Endothelial cell of umbilical vein (primary cell): ENCODE data around the gene KCNMA1. TPM values are rescaled to one million over a fixed set of nuclear protein-coding genes. Genes with fewer than 3 reads are reported as not detected.

Experiments used
- BruUV-seq: library from RNA; stranded (reverse); fragments of 400-500 nt; replicated peaks from 2 replicates; lab custom pipeline; 2021; lab: Mats Ljungman, UMichigan
- CTCF ChIA-PET: fragments of 300-600, 350-600 bp; sonication (Branson Sonifier 250); formaldehyde crosslinking; loops from one replicate; lab custom pipeline; 2021; ENCODE audit warnings: antibody characterized with exemption, inconsistent platforms; lab: Charles Lee
- POLR2A ChIA-PET: fragments of 300-600, 350-600 bp; sonication (Branson Sonifier 250); formaldehyde crosslinking; loops from one replicate; lab custom pipeline; 2021; ENCODE audit warnings: antibody characterized with exemption, inconsistent platforms; lab: Charles Lee
- DNase-seq: peaks from one replicate; pipeline ENCODE4 v3.0.0-alpha.2; 2011; ENCODE audit warnings: low read depth, low spot score
- FAIRE-seq: peaks from 2 replicates; lab custom pipeline; 2011; peaks lifted over from hg19 to GRCh38; lab: Jason Lieb, UNC
- H2AFZ ChIP-seq: 2 replicates; pipeline ENCODE4 v1.6.0; 2012; ENCODE audit warnings: low read depth, low read length, control low read depth, inconsistent platforms
- H3K27ac ChIP-seq: 2 replicates; pipeline ENCODE4 v1.5.1; 2011; ENCODE audit warnings: low read depth, mild to moderate bottlenecking, control low read depth, low read length, moderate library complexity; ENCODE audit not compliant: insufficient read depth
- H3K27me3 ChIP-seq, 2 experiments: 2 replicates each; pipeline versions ENCODE4 v1.6.0 to v1.6.1; 2011; ENCODE audit warnings: low read length in 2 of 2, mixed read lengths in 1 of 2; ENCODE audit not compliant: control insufficient read depth in 2 of 2, insufficient read depth in 2 of 2
- H3K36me3 ChIP-seq, 2 experiments: 2 replicates in 1 of 2; 3 replicates in 1 of 2; pipeline ENCODE4 v1.5.1; 2011; ENCODE audit warnings: low read length in 2 of 2, mild to moderate bottlenecking in 1 of 2, moderate library complexity in 1 of 2; ENCODE audit not compliant: control insufficient read depth in 2 of 2, insufficient read depth in 2 of 2; ENCODE audit errors: extremely low read depth in 1 of 2
- H3K4me1 ChIP-seq: 3 replicates; pipeline ENCODE4 v1.5.1; 2011; ENCODE audit warnings: mild to moderate bottlenecking, low read length; ENCODE audit not compliant: control insufficient read depth, insufficient read depth; ENCODE audit errors: extremely low read depth
- H3K4me2 ChIP-seq: 2 replicates; pipeline ENCODE4 v1.6.1; 2011; ENCODE audit warnings: low read length, control low read depth, mixed read lengths; ENCODE audit not compliant: insufficient read depth
- H3K4me3 ChIP-seq, 3 experiments: fragments of 200-600 bp in 1 of 3; sonication (generic), shearing (Covaris generic) in 1 of 3; replicated peaks in 1 of 3; 2 replicates each; pipeline ENCODE4 v1.5.1; 2011 to 2016; ENCODE audit warnings: control low read depth in 3 of 3, low read length in 3 of 3, mild to moderate bottlenecking in 2 of 3, inconsistent platforms in 1 of 3, low read depth in 1 of 3, moderate library complexity in 1 of 3; ENCODE audit not compliant: insufficient read depth in 1 of 3
- H3K79me2 ChIP-seq: 2 replicates; pipeline ENCODE4 v1.6.0; 2012; ENCODE audit warnings: low read length, inconsistent platforms; ENCODE audit not compliant: control insufficient read depth, insufficient read depth
- H3K9ac ChIP-seq: replicated peaks from 2 replicates; pipeline ENCODE3; 2011; ENCODE audit warnings: low read length, control low read depth; ENCODE audit not compliant: insufficient read depth; ENCODE audit errors: extremely low read depth
- H3K9me1 ChIP-seq: replicated peaks from 3 replicates; pipeline ENCODE4 v1.6.0; 2011; ENCODE audit warnings: mild to moderate bottlenecking, low read length; ENCODE audit not compliant: control insufficient read depth, insufficient read depth; ENCODE audit errors: extremely low read depth
- H3K9me3 ChIP-seq: replicated peaks from 2 replicates; pipeline ENCODE4 v1.5.1; 2012; ENCODE audit warnings: low read length, inconsistent platforms; ENCODE audit not compliant: control insufficient read depth, insufficient read depth
- H4K20me1 ChIP-seq: replicated peaks from 2 replicates; pipeline ENCODE3; 2011; ENCODE audit warnings: mild to moderate bottlenecking, low read length; ENCODE audit not compliant: control insufficient read depth, insufficient read depth; ENCODE audit errors: extremely low read depth
- EZH2 ChIP-seq: IDR thresholded peaks from 2 replicates; pipeline ENCODE4 v1.6.1; 2012; ENCODE audit warnings: borderline replicate concordance, low read depth, mild to moderate bottlenecking, moderate library complexity, low read length, inconsistent platforms; ENCODE audit not compliant: severe bottlenecking
- FOS ChIP-seq: IDR thresholded peaks from 2 replicates; pipeline ENCODE4 v1.6.1; 2011; ENCODE audit warnings: mild to moderate bottlenecking, low read length, moderate library complexity, borderline replicate concordance; ENCODE audit not compliant: insufficient read depth
- GATA2 ChIP-seq: IDR thresholded peaks from 2 replicates; pipeline ENCODE4 v1.7.0; 2011; ENCODE audit warnings: low read depth, mild to moderate bottlenecking, moderate library complexity, mixed read lengths, low read length; ENCODE audit not compliant: insufficient read length, insufficient read depth
- JUN ChIP-seq: IDR thresholded peaks from 2 replicates; pipeline ENCODE4 v1.6.1; 2011; ENCODE audit warnings: borderline replicate concordance, low read depth; ENCODE audit not compliant: insufficient read length, insufficient read depth
- MYC ChIP-seq: IDR thresholded peaks from one replicate; pipeline ENCODE4 v1.6.1; 2011; ENCODE audit warnings: mild to moderate bottlenecking, low read depth, low read length
- POLR2A ChIP-seq: IDR thresholded peaks from 2 replicates; pipeline ENCODE4 v1.6.1; 2012; ENCODE audit warnings: low read depth, mild to moderate bottlenecking, control low read depth, low read length
- POLR2AphosphoS5 ChIP-seq: IDR thresholded peaks from 2 replicates; pipeline ENCODE4 v1.6.1; 2012; ENCODE audit warnings: low read depth, mild to moderate bottlenecking, control low read depth, low read length, moderate library complexity; ENCODE audit not compliant: insufficient read depth
- dilution Hi-C: fragments of 300-500 bp; cut with MboI; formaldehyde crosslinking; loops from one replicate; pipeline ENCODE4 v1.15.0; 2019; ENCODE audit warnings: low sequenced_read_pairs; ENCODE audit not compliant: extremely low pct_ligation_motif_present
- intact Hi-C: fragments of 100-400 bp; cut with micrococcal nuclease; formaldehyde crosslinking; loops from one replicate; pipeline ENCODE4 v1.10.0; 2022
- polyA plus RNA-seq, 4 experiments: library from polyadenylated mRNA; depleted of rRNA in 3 of 4; stranded (reverse) in 3 of 4; unstranded in 1 of 4; fragments of >200 nt; gene quantifications; 2 replicates each; pipeline versions ENCODE4 v1.2.1 to v1.2.3, GENCODE V29; 2011 to 2012; ENCODE audit warnings: missing spikeins in 1 of 4
- total RNA-seq: library from RNA; stranded (reverse); gene quantifications from 2 replicates; pipeline ENCODE4 v1.2.3, GENCODE V29; 2021
- TF ChIP-seq, protein P1 (sequence below): IDR thresholded peaks from 2 replicates; pipeline ENCODE4 v1.6.1; 2011; ENCODE audit not compliant: insufficient read depth, insufficient read length
- TF ChIP-seq, protein P2 (sequence below), 2 donors: IDR thresholded peaks; 1 replicate in 1 of 2; 2 replicates in 1 of 2; pipeline ENCODE4 v1.5.1; 2011; ENCODE audit warnings: low read length in 2 of 2, mild to moderate bottlenecking in 2 of 2, moderate library complexity in 2 of 2, control low read depth in 1 of 2, inconsistent platforms in 1 of 2, low read depth in 1 of 2; ENCODE audit not compliant: insufficient read depth in 1 of 2; ENCODE audit errors: extremely low read depth in 1 of 2

KCNMA1 gene
- total and polyA plus RNA-seq, 2 donors (not counting 3 experiments of a cell fraction or from before 2014, with no cell fraction given), result 0.10 to 0.82 TPM

DNA sequence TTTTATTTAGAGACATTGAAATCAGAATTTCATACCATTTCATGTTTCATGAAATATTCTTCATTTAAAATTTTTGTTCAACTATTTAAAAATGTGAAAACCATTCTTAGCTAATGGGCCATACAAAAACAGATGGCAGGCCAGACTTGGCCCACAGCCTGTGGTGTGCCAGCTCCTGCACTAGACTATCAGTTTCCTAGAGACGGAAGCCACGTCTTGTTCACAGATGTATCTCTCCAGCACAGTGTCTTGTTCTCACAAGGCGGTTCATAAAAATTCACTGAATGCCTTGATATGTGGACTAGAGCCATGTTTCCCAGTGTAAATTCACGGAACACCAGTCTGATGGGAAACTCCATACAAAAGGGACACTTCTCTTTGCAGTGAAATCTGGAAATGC is 216.0 kb downstream of the KCNMA1 start:
- no peak overlapping the region for H3K4me2 ChIP-seq
- TF ChIP-seq POLR2AphosphoS5, result no peak
- TF ChIP-seq, protein P1, sequence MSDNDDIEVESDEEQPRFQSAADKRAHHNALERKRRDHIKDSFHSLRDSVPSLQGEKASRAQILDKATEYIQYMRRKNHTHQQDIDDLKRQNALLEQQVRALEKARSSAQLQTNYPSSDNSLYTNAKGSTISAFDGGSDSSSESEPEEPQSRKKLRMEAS, result no peak
- TF ChIP-seq, protein P2, sequence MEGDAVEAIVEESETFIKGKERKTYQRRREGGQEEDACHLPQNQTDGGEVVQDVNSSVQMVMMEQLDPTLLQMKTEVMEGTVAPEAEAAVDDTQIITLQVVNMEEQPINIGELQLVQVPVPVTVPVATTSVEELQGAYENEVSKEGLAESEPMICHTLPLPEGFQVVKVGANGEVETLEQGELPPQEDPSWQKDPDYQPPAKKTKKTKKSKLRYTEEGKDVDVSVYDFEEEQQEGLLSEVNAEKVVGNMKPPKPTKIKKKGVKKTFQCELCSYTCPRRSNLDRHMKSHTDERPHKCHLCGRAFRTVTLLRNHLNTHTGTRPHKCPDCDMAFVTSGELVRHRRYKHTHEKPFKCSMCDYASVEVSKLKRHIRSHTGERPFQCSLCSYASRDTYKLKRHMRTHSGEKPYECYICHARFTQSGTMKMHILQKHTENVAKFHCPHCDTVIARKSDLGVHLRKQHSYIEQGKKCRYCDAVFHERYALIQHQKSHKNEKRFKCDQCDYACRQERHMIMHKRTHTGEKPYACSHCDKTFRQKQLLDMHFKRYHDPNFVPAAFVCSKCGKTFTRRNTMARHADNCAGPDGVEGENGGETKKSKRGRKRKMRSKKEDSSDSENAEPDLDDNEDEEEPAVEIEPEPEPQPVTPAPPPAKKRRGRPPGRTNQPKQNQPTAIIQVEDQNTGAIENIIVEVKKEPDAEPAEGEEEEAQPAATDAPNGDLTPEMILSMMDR (IDR thresholded peaks at IDR 0.05; ENCODE audit: extremely low read depth in 1 of 2, insufficient read depth in 1 of 2, low read depth in 1 of 2, low read length in 2 of 2), result no peak
- TF ChIP-seq GATA2, result no peak
- no peak for TF ChIP-seq POLR2A
- no peak for TF ChIP-seq MYC
- TF ChIP-seq EZH2, result no peak
- no peak for TF ChIP-seq JUN
- TF ChIP-seq FOS, result no peak
- ChIA-PET POLR2A (no interaction called here), CTCF (no interaction called here)
- intact Hi-C loops, result no loop called here
- no peak overlapping the region for H3K9ac ChIP-seq
- dilution Hi-C loops, result no loop called here
- no peaks in the 10 kb centered on the region for H3K36me3 ChIP-seq
- no peaks in the 10 kb centered on the region for H3K4me1 ChIP-seq
- no peaks in the 10 kb centered on the region for H3K79me2 ChIP-seq
- H3K9me3 ChIP-seq, result no peaks in the 10 kb centered on the region
- H3K27ac ChIP-seq, result no peak overlapping the region
- H3K27me3 ChIP-seq, result peaks cover 4 to 5% of the 10 kb centered on the region in 2 experiments
- H3K9me1 ChIP-seq, result no peaks in the 10 kb centered on the region
- BruUV-seq, result no TSS peak
- H2AFZ ChIP-seq, result no peak overlapping the region
- DNase-seq, result no peak
- FAIRE-seq, result no peak
- no peak overlapping the region for H3K4me3 ChIP-seq
- H4K20me1 ChIP-seq, result no peaks in the 10 kb centered on the region
